ENCODE data around the gene PTBP1.

PTBP1 gene

DNA sequence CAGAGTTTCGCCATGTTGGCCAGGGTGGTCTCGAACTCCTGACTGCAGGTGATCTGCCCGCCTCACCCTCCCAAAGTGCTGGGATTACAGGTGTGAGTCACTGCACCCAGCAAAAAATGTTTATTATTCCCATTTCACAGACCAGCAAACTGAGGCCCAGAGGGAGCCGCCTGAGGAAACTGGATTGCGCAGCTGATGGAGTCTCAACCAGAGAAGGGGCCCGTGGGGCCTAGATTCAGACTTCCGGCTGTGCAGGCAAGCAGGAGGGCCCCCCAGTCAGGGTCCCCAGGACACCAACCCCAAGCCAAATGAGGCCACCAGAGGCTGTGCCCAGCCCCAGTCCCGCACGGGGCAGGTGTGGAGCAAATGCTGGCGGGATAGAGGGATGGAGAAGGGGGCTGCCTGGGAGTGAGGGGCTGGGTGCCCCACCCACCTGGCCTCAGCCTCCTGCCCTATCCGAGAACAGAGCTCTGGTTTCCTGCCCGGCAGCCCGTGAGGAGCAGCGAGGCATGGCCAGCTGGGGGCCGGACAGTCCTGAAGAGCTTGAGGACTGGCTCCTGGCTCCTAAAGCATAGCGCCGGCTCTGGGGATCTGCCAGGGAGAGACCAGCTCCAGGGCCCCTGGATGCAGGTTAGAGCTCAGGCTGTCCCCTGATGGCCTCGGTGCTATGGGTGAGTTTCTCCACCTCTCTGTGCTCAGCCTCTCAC lies 24.4 kb upstream of the PTBP1 start:
- no peak for DNase-seq (ENCODE audit: low read depth)

GRCh38 chr19:776549-776948 lies 20.7 kb upstream of the PTBP1 start:
- no peak for DNase-seq (ENCODE audit: low read depth)

DNA sequence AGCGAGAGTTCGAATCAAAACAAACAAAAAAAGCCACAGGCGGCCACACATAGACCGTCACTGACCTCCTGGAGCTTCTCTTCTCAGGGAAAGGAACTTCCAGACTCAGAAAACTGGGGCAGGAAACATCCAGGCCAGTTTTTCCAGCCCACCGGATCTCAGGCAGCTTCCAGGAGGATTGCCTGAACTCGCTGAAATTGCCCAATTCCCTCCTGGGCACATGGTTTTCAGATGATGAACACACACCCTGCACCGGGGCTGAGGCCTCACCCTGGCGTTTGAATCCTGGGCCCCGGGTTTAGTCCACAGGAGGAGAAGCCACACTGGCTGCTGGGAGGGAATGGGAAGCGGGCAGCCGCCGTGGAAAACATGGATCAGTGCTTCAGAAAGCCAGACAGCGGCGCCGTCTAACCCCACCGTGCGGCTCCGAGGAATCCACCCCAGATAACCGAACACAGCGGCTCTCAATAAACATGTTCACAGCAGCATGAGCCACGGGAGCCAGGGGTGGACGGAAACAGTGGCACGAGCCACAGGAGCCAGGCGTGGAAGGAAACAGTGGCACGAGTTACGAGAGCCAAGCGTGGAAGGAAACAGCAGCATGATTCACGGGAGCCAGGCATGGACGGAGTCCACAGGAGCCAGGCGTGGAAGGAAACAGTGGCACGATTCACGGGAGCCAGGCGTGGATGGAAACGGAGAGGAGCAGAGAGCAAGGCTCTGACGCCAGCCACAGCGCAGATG lies 18.2 kb upstream of the PTBP1 start:
- no peak for DNase-seq (ENCODE audit: low read depth)

DNA sequence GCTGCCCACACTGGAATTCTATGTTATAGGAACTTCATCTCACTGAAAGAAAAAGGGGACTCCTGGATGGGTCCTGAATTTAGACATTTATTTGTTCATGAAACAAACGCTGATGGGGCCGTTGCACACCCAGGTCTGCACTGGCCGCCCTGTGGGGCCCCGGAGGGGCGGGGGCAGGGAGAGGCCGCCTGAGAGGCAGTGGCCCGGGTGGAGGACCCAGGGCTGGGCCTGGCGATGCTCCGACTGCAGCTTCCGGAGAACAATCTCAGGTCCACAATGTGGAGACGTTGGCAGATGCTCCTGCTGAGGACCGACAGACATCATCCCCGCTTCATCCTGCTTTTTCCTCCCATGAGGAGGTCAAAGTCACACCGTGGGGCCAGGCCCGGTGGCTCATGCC lies 16.3 kb upstream of the PTBP1 start:
- DNase-seq (ENCODE audit: low read depth): no peak

- DNase-seq (ENCODE audit: low read depth): no peak
Observed at GRCh38 chr19:781800-782184, 15.5 kb upstream of the PTBP1 start.

DNA sequence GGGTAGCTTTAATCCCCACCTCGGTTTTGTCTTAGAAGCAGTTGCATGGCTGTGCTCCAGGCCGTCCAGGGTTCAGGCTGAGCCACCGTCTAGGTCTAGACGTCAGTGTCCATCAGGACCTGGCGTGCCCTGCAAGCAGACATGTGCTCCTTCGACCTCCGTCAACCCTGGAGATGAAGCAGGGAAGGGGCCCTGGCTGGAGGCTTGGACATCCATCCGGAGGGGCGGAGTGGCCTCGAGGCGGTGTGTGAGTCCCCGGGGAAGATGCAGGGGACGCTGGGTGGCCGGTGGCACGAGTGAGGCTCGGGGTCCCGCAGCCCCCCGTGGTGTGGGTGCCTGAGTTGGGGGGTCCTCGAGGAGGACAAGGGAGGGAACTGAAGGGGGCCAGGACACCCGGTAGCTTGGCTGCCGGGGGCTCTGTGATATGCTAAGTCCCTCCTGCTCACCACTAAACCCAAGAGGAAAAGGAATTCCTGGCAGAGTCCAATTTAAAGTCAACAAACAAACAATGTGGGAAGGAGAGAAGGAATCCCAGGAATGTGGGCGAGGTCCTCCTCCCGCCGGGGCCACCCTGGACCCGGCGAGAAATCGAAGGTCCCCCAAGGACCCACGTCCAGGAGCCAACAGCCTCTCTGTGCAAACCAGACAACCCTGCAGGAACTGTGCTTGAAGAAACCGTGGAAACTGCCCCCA lies 14.9 kb upstream of the PTBP1 start:
- DNase-seq (ENCODE audit: low read depth): no peak

DNA sequence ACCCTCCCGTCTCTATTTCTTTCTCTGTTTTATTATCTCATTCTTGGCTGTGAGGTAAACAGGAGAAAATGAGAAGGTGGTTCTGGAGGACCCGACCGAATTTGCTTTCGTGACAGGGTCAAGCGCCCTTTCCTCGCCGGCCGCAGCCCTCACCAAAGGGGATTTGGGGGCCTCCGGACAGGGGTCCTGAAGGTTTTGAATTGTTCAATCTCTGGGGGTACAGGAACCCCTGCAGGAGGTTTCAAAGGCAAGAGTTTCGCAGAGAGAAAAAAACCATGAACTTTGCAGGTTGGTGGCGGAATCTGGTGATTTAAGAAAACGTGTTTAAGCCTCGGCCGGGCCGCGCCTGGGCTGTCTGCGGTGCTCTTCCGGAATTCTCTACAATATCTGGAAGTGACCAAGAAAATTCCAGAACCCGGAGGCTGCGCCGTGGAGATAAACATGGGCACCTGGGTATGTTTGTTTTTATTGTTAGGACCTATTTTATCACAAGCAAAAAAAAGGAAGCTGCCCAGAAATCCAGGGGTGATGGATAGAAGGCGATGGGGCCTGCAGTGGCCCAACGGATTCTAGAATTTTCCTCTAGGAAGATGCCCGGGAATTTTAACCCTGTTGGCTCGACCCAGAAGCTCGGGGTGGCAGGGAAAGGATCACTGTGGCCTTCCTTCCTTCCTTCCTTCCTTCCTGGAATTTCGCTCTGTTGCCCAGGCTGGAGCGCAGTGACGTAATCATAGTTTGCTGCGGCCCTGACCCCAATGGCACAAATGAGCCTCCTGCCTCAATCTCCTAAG lies 14.2 kb upstream of the PTBP1 start:
- no peak for DNase-seq (ENCODE audit: low read depth)

DNA sequence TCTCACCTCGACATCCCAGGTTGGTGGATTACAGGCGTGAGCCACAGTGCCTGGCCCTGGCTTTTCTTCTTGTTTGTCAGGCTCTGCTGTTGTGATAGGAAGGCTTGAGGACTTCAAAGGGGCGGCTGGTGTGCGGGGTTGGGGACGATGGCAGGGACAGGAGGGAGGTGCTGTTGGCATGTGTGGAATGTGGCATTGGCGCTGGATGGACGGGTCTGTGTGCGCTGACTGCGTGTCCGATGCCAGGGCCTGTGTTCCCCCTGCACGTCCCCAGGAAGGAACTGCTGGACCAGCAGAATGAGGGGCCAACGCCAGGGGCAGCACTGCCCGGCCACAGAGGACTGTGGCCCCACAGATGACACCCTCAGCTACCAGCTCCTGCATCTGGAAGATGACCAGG lies 12.7 kb upstream of the PTBP1 start:
- no peak for DNase-seq (ENCODE audit: low read depth)

GRCh38 chr19:787536-787935 lies 9.7 kb upstream of the PTBP1 start:
- no peak for DNase-seq (ENCODE audit: low read depth)

DNA sequence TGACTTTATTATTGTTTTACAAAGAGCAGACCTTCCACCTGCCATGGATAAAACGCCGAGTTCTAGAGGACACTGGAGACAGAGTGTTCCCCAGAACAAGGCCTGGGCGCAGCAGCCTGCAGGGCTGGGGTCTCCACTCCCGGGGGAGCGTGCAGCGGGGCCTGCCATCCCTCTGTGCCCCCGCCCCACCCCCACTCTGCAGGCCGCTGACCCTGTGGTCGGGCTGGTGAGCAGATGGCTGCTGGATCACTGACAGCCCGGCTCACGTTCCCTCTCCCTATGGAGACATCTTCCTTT lies 8.6 kb upstream of the PTBP1 start:
- DNase-seq (ENCODE audit: low read depth): no peak

- no peak for DNase-seq (ENCODE audit: low read depth)
Observed at GRCh38 chr19:788983-789700, 8.1 kb upstream of the PTBP1 start.

DNA sequence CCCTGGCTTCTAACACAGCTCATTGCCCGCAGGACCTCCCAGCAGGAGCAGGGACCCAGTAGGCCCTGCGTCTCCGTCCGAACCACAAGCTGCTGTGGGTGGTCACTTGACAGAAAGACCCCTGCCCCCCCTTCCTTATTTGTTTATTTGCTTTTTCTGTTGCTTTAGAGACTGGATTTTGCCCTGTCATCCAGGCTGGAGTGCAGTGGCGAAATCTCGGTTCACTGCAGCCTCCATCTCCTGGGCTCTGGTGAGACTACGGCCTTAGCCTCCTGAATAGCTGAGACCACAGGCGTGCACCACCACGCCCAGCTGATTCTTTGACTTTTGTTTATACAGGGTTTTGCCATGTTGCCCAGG lies 7.6 kb upstream of the PTBP1 start:
- DNase-seq (ENCODE audit: low read depth): no peak

- no peak for DNase-seq (ENCODE audit: low read depth)
Observed at GRCh38 chr19:791007-791566, 6.2 kb upstream of the PTBP1 start.

- DNase-seq (ENCODE audit: low read depth): no peak
Observed at GRCh38 chr19:791567-792305, 5.5 kb upstream of the PTBP1 start.

GRCh38 chr19:792306-792885 lies 4.9 kb upstream of the PTBP1 start:
- no peak for DNase-seq (ENCODE audit: low read depth)

- DNase-seq (ENCODE audit: low read depth): no peak
Observed at GRCh38 chr19:793806-794205, 3.4 kb upstream of the PTBP1 start.

DNA sequence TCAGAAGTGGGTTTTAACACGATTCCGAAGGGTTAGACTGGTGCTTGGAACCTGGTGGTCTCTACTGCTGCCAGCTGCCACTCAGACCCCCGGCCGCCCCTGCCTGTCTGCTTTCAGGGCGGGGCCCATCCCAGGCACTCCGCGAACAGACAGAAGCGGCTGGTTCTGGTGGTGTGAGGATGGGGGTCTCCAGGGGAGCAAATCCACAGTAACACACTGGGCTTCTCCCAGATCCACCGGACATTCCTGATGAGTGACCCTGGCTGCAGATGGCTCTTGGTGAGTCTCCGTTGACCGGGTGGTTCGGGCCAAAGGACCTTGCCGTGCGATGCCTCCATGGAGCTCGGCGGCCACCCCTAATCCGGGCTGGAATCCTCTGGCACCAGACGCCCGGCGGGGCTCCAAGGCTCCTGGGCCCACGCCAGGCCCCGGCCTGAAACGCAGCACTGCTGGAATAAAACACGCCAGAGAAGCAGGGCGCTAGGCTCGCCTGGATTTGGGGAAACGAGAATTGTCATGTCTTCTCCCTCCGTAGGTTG lies 2.1 kb upstream of the PTBP1 start:
- no peak for DNase-seq (ENCODE audit: low read depth)

- no peak for DNase-seq (ENCODE audit: low read depth)
Observed at GRCh38 chr19:795691-796581, 1.3 kb upstream of the PTBP1 start.

Measured in stimulated activated CD8-positive, alpha-beta memory T cell treated with anti-CD3 and anti-CD28 coated beads, Interleukin-7, amount 100 ng/mL, for 24 hours (primary cell).